NOMO-1 treated with DMSO at 0.1 percent for 48 hours (cell line): ENCODE results near the gene RNU1-2.
"Not testable (repeated sequence)": the region's sequence is repeated elsewhere in the genome, so short reads cannot be mapped to it uniquely, and the experiment has no call there.

ENCODE experiments used
- DNase-seq: peaks from one replicate; lab custom pipeline; 2025; ENCODE audit not compliant: unreplicated experiment; lab: John Stamatoyannopoulos, UW

Gene RNU1-2

GRCh38 chr1:16925635-16926490 lies 30.1 kb downstream of the RNU1-2 start:
- no peak for DNase-seq

GRCh38 chr1:16926491-16927073 lies 30.8 kb downstream of the RNU1-2 start:
- no peak for DNase-seq

GRCh38 chr1:16927256-16927655 lies 31.5 kb downstream of the RNU1-2 start:
- no peak for DNase-seq

- no peak for DNase-seq
Measured at GRCh38 chr1:16927711-16928485, 32.1 kb downstream of the RNU1-2 start.

- not testable (repeated sequence) for DNase-seq
Measured at GRCh38 chr1:16929146-16930041, 33.6 kb downstream of the RNU1-2 start.

- peak; percentile 21 for DNase-seq
Measured at GRCh38 chr1:16931206-16931934, 35.6 kb downstream of the RNU1-2 start.

- not testable (repeated sequence) for DNase-seq
Measured at GRCh38 chr1:16933945-16934344, 38.2 kb downstream of the RNU1-2 start.

GRCh38 chr1:16936580-16936979 lies 40.8 kb downstream of the RNU1-2 start:
- DNase-seq, result not testable (repeated sequence)

- DNase-seq, result no peak
Measured at GRCh38 chr1:16938351-16939321, 42.9 kb downstream of the RNU1-2 start.

- DNase-seq, result not testable (repeated sequence)
Measured at GRCh38 chr1:16939386-16940180, 43.8 kb downstream of the RNU1-2 start.

GRCh38 chr1:16944038-16944437 lies 48.3 kb downstream of the RNU1-2 start:
- no peak for DNase-seq

GRCh38 chr1:16945512-16945911 lies 49.7 kb downstream of the RNU1-2 start:
- DNase-seq, result not testable (repeated sequence)
